KMS-11 (cell line): Measurements from ENCODE around the gene SVEP1.

ENCODE experiments used
- H2AFZ ChIP-seq: fragments of 200-600 bp; sonication (generic); 2 replicates; pipeline ENCODE4 v1.6.1; 2016; ENCODE audit warnings: antibody characterized with exemption, mixed run types, low read depth
- H3K27ac ChIP-seq: fragments of 200-600 bp; sonication (generic); 2 replicates; pipeline ENCODE4 v1.6.1; 2016; ENCODE audit warnings: mild to moderate bottlenecking, mixed run types
- H3K27me3 ChIP-seq: fragments of 200-600 bp; sonication (generic); 2 replicates; pipeline ENCODE4 v1.6.1; 2017; ENCODE audit warnings: mild to moderate bottlenecking, low read depth, mixed run types, moderate library complexity; ENCODE audit not compliant: insufficient read depth
- H3K36me3 ChIP-seq: fragments of 200-600 bp; sonication (generic); 2 replicates; pipeline ENCODE4 v1.6.1; 2017; ENCODE audit warnings: mild to moderate bottlenecking, mixed run types; ENCODE audit not compliant: insufficient read depth
- H3K4me1 ChIP-seq: fragments of 200-600 bp; sonication (generic); 2 replicates; pipeline ENCODE4 v1.6.1; 2016; ENCODE audit warnings: mild to moderate bottlenecking, low read depth, mixed run types; ENCODE audit not compliant: poor library complexity, severe bottlenecking
- H3K4me2 ChIP-seq: fragments of 200-600 bp; sonication (generic); 2 replicates; pipeline ENCODE4 v1.7.0; 2016; ENCODE audit warnings: mild to moderate bottlenecking, mixed run types
- H3K4me3 ChIP-seq: fragments of 200-600 bp; sonication (generic); IDR thresholded peaks from 2 replicates; pipeline ENCODE4 v1.6.1; 2017; ENCODE audit warnings: low read depth, low read length, mixed read lengths; ENCODE audit not compliant: insufficient read depth
- H3K79me2 ChIP-seq: fragments of 200-600 bp; sonication (generic); 2 replicates; pipeline ENCODE4 v1.6.1; 2016; ENCODE audit warnings: low read depth, mixed run types; ENCODE audit not compliant: insufficient read depth
- H3K9ac ChIP-seq: fragments of 200-600 bp; sonication (generic); 2 replicates; pipeline ENCODE4 v1.6.1; 2016; ENCODE audit warnings: mild to moderate bottlenecking, mixed run types
- H4K20me1 ChIP-seq: fragments of 200-600 bp; sonication (generic); 2 replicates; pipeline ENCODE4 v1.6.1; 2016; ENCODE audit warnings: mild to moderate bottlenecking, mixed run types; ENCODE audit not compliant: insufficient read depth
- CTCF ChIP-seq: fragments of 200-600 bp; sonication (generic); conservative IDR thresholded peaks from 2 replicates; pipeline ENCODE4 v1.6.1; 2017; ENCODE audit warnings: low read depth, mild to moderate bottlenecking, antibody characterized with exemption, low read length, moderate library complexity, mixed read lengths

Gene SVEP1

GRCh38 chr9:110446171-110446570 is 133.4 kb downstream of the SVEP1 start:
- H3K36me3 ChIP-seq, result no peaks in the 10 kb centered on the region
- no peak overlapping the region for H3K4me3 ChIP-seq
- TF ChIP-seq CTCF, result no peak
- H3K79me2 ChIP-seq, result no peaks in the 10 kb centered on the region
- H2AFZ ChIP-seq, result no peak overlapping the region
- H3K4me1 ChIP-seq, result no peaks in the 10 kb centered on the region
- no peaks in the 10 kb centered on the region for H3K27me3 ChIP-seq
- H4K20me1 ChIP-seq, result no peaks in the 10 kb centered on the region
- no peak overlapping the region for H3K9ac ChIP-seq
- H3K4me2 ChIP-seq, result no peak overlapping the region
- no peak overlapping the region for H3K27ac ChIP-seq

GRCh38 chr9:110444911-110445310 is 134.6 kb downstream of the SVEP1 start:
- H3K27me3 ChIP-seq, result no peaks in the 10 kb centered on the region
- no peak overlapping the region for H3K4me2 ChIP-seq
- no peaks in the 10 kb centered on the region for H3K36me3 ChIP-seq
- H2AFZ ChIP-seq, result no peak overlapping the region
- H3K4me1 ChIP-seq, result no peaks in the 10 kb centered on the region
- H3K79me2 ChIP-seq, result no peaks in the 10 kb centered on the region
- no peak overlapping the region for H3K4me3 ChIP-seq
- H4K20me1 ChIP-seq, result no peaks in the 10 kb centered on the region
- TF ChIP-seq CTCF, result no peak
- H3K27ac ChIP-seq, result no peak overlapping the region
- no peak overlapping the region for H3K9ac ChIP-seq

- Histone ChIP-seq H2AFZ (no peak overlapping the region), H3K4me1 (no peaks in the 10 kb centered on the region), H3K36me3 (no peaks in the 10 kb centered on the region), H4K20me1 (no peaks in the 10 kb centered on the region), H3K9ac (no peak overlapping the region), H3K4me2 (no peak overlapping the region), H3K27me3 (no peaks in the 10 kb centered on the region), H3K79me2 (no peaks in the 10 kb centered on the region), H3K27ac (no peak overlapping the region), H3K4me3 (no peak overlapping the region)
- no peak for TF ChIP-seq CTCF
Measured at GRCh38 chr9:110443866-110444220, 135.7 kb downstream of the SVEP1 start.

- no peaks in the 10 kb centered on the region for H4K20me1 ChIP-seq
- no peak for TF ChIP-seq CTCF
- no peak overlapping the region for H3K4me2 ChIP-seq
Measured at GRCh38 chr9:110443146-110443865, 136.2 kb downstream of the SVEP1 start.

More at GRCh38 chr9:110443146-110443865, 136.2 kb downstream of the SVEP1 start:
- H3K79me2 ChIP-seq, result no peaks in the 10 kb centered on the region
- no peak overlapping the region for H3K4me3 ChIP-seq
- H3K27ac ChIP-seq, result no peak overlapping the region
- no peaks in the 10 kb centered on the region for H3K4me1 ChIP-seq
- no peak overlapping the region for H3K9ac ChIP-seq
- H3K36me3 ChIP-seq, result no peaks in the 10 kb centered on the region
- H3K27me3 ChIP-seq, result no peaks in the 10 kb centered on the region
- no peak overlapping the region for H2AFZ ChIP-seq
